ENCODE data around the gene LYPD4.

DNA sequence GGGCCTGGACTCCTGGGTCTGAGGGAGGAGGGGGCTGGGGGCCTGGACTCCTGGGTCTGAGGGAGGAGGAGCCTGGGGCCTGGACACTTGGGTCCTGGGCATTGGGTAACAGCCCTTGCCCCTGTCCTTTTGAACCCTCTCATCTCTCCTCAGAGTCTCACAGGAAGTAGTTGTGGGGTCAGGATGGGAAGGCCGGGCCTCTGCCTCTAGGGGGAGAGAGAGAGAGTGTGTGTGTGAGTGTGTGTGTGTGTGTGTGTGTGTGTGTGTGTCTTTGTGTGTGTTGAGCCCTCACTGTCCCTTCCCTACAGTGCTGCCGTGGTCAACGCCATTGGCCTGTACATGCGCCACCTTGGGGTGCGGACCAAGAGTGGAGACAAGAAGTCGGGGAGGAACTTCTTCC lies 49.4 kb upstream of the LYPD4 start:
- TF ChIP-seq ZNF274 (IDR thresholded peaks at IDR 0.05; ENCODE audit: low read depth, low read length), result no peak
- TF ChIP-seq SUZ12 (IDR thresholded peaks at IDR 0.05; ENCODE audit: extremely low read depth, insufficient read depth, insufficient read length), result no peak

Measured in NT2/D1 (cell line).